Endodermal cell (in vitro differentiated cells): Measurements from ENCODE around the gene SHISA4. TPM values are rescaled to one million over a fixed set of nuclear protein-coding genes. Genes with fewer than 3 reads are reported as not detected.

Experiments used
- DNase-seq: peaks from one replicate; pipeline ENCODE4 v3.0.0-alpha.2; 2017
- H3K27ac ChIP-seq: 2 replicates; pipeline ENCODE4 v1.5.1; 2013; ENCODE audit warnings: mild to moderate bottlenecking, low read depth, low read length, moderate library complexity
- H3K27me3 ChIP-seq: 2 replicates; pipeline ENCODE4 v1.6.1; 2013; ENCODE audit warnings: mild to moderate bottlenecking, low read length, moderate library complexity; ENCODE audit not compliant: insufficient read depth, control insufficient read depth, poor library complexity, severe bottlenecking
- H3K36me3 ChIP-seq: 2 replicates; pipeline ENCODE4 v1.7.0; 2013; ENCODE audit warnings: mild to moderate bottlenecking, low read length, moderate library complexity; ENCODE audit not compliant: control insufficient read depth, insufficient read depth
- H3K4me1 ChIP-seq: one replicate; pipeline ENCODE4 v1.7.0; 2013; ENCODE audit warnings: low read length; ENCODE audit not compliant: control insufficient read depth, insufficient read depth
- H3K4me3 ChIP-seq: 2 replicates; pipeline ENCODE4 v1.5.1; 2013; ENCODE audit warnings: mild to moderate bottlenecking, low read length, moderate library complexity
- H3K9ac ChIP-seq: 2 replicates; pipeline ENCODE4 v1.6.1; 2013; ENCODE audit warnings: mild to moderate bottlenecking, low read length, moderate library complexity; ENCODE audit not compliant: poor library complexity, severe bottlenecking; ENCODE audit errors: extremely low read depth
- H3K9me3 ChIP-seq: 2 replicates; pipeline ENCODE4 v1.6.1; 2013; ENCODE audit warnings: mild to moderate bottlenecking, low read length, moderate library complexity; ENCODE audit not compliant: control insufficient read depth
- H3K27ac Mint-ChIP-seq: 2 replicates; pipeline ENCODE4 v1.8.0; 2020; ENCODE audit warnings: mixed read lengths
- H3K27me3 Mint-ChIP-seq: 2 replicates; pipeline ENCODE4 v1.8.0; 2021; ENCODE audit warnings: mild to moderate bottlenecking, mixed read lengths; ENCODE audit not compliant: insufficient read depth
- H3K36me3 Mint-ChIP-seq: 2 replicates; pipeline ENCODE4 v1.8.0; 2020; ENCODE audit warnings: low read depth, mixed read lengths
- H3K4me1 Mint-ChIP-seq: 2 replicates; pipeline ENCODE4 v1.8.0; 2020; ENCODE audit warnings: mixed read lengths
- H3K4me3 Mint-ChIP-seq: 2 replicates; pipeline ENCODE4 v1.8.0; 2020; ENCODE audit warnings: mild to moderate bottlenecking, moderate library complexity, mixed read lengths
- H3K9me3 Mint-ChIP-seq: 2 replicates; pipeline ENCODE4 v1.8.0; 2020; ENCODE audit warnings: mild to moderate bottlenecking, mixed read lengths
- CTCF ChIP-seq: fragments of 200-600 bp; sonication (generic); conservative IDR thresholded peaks from 2 replicates; pipeline ENCODE4 v1.5.0; 2021; ENCODE audit warnings: antibody characterized with exemption, mild to moderate bottlenecking
- WGBS, 2 experiments: methylation state at CpG; one replicate each; pipeline versions ENCODE4 v1.1.5 to v1.1.7; 2013; ENCODE audit warnings: missing lambda C conversion rate in 2 of 2, mixed read lengths in 1 of 2; ENCODE audit not compliant: insufficient coverage in 1 of 2, insufficient read length in 1 of 2; 5-methylcytosine and 5-hydroxymethylcytosine counted together
- total RNA-seq, 2 donors: library from RNA; stranded (reverse); fragmentation: NEBNext Ultra II Directional in 1 of 2; extraction: Animal tissue kit (Norgen Biotek cat#: 25700) in 1 of 2; gene quantifications; 2 replicates in 1 of 2; 3 replicates in 1 of 2; pipeline ENCODE4 v1.2.1, GENCODE V29; 2021

SHISA4 gene
- total RNA-seq, 2 donors from 2014 or later: 5.8 to 7.3 TPM

DNA sequence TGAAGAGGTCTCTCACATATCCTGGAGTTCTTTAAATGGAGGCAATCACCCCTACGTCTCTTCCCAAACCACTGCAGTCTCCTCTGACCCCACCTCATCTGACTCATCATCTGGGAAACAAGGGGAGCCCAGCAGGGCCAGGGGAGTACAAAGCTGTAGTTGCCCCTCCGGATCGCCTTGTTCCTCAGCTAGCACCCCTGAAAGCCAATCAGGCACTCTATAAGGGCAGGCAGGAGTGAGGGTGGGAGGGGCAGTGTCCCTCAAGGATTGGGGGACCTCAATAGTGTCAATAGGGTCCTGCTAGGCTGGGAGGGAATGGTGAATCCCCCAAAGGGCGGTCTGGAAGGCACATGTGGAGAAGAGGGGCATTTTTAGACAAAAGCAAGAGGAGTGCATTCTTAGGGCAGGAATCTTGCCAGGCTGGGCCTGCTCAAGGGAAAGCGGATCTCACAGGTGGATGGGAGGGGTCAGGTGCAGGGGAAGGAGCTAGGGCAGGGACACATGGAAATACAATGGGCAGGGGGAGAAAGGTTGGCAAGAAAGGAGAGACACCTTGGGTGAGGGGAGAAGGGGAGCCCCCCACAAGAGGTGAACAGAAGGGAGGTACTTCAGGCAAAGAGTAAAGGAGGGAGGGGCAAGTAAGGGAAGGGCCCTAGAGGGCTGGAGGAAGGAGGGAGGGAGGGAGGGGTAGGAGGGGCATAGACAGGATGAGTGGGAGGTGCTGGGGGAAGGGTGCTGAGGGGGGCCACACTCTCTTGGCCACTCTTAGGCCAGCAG lies 5.8 kb downstream of the SHISA4 start:
- no peak overlapping the region for H3K9ac ChIP-seq
- no peaks in the 10 kb centered on the region for H3K9me3 Mint-ChIP-seq
- no peaks in the 10 kb centered on the region for H3K9me3 ChIP-seq
- no peak overlapping the region for H3K4me3 Mint-ChIP-seq
- no peak for TF ChIP-seq CTCF
- H3K27ac Mint-ChIP-seq: no peak overlapping the region
- no peak overlapping the region for H3K27ac ChIP-seq
- H3K27me3 ChIP-seq: peaks cover 13% of the 10 kb centered on the region
- no peaks in the 10 kb centered on the region for H3K36me3 Mint-ChIP-seq
- H3K4me1 ChIP-seq: no peaks in the 10 kb centered on the region
- no peaks in the 10 kb centered on the region for H3K36me3 ChIP-seq
- H3K4me3 ChIP-seq: no peak overlapping the region
- WGBS, 2 experiments: 78 to 92% methylated on average over 4 to 5 of the region's 5 CpGs
- H3K4me1 Mint-ChIP-seq: peaks cover 11% of the 10 kb centered on the region
- peaks cover 12% of the 10 kb centered on the region for H3K27me3 Mint-ChIP-seq
- DNase-seq: peak; percentile 70

DNA sequence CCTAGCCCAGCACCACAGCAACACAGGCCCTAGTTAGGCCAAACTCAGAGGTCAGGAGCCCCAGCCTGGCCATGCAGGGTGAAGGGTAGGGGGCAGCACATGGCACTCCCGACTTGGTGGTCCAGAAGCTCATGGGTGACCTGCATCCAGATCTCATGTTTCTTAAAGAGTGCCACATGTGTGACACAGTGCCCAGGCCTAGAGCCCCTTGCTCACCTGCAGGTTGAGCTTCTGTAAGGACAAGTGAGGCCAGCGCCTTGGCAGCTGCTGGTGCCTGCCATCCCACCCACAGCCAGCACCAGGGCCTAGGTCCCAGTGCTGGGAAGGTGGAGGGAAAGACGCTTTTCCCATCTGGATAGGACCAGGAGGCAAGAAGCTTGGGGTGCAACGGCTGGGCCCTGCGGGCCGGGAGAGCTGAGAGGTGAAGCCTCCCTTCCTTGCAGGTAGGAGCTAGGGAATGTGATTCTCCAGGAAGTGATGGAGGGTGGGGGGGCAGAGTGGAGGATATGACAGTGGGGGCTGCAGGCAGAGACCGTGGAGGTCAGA lies 6.5 kb downstream of the SHISA4 start:
- no peak overlapping the region for H3K27ac ChIP-seq
- no peak for TF ChIP-seq CTCF
- no peak overlapping the region for H3K4me3 ChIP-seq
- Mint-ChIP-seq H3K36me3 (no peaks in the 10 kb centered on the region), H3K9me3 (no peaks in the 10 kb centered on the region), H3K27me3 (peaks cover 14% of the 10 kb centered on the region), H3K27ac (no peak overlapping the region), H3K4me3 (no peak overlapping the region), H3K4me1 (peaks cover 11% of the 10 kb centered on the region)
- 90 to 91% methylated on average over 4 to 7 of the region's 7 CpGs for WGBS, 2 experiments
- no peaks in the 10 kb centered on the region for H3K4me1 ChIP-seq
- no peaks in the 10 kb centered on the region for H3K9me3 ChIP-seq
- DNase-seq: peak; percentile 68
- H3K27me3 ChIP-seq: peaks cover 6% of the 10 kb centered on the region
- no peak overlapping the region for H3K9ac ChIP-seq
- no peaks in the 10 kb centered on the region for H3K36me3 ChIP-seq

GRCh38 chr1:201895913-201896807 lies 7.5 kb downstream of the SHISA4 start:
- Mint-ChIP-seq H3K27ac (peak overlapping the region; percentile 83), H3K36me3 (no peaks in the 10 kb centered on the region), H3K4me3 (no peak overlapping the region), H3K9me3 (no peaks in the 10 kb centered on the region), H3K27me3 (peaks cover 12% of the 10 kb centered on the region), H3K4me1 (peaks cover 11% of the 10 kb centered on the region)
- Histone ChIP-seq H3K27me3 (no peaks in the 10 kb centered on the region), H3K9ac (no peak overlapping the region), H3K4me3 (no peak overlapping the region), H3K27ac (no peak overlapping the region), H3K9me3 (no peaks in the 10 kb centered on the region), H3K36me3 (no peaks in the 10 kb centered on the region), H3K4me1 (no peaks in the 10 kb centered on the region)
- 21 to 23% methylated on average over 9 to 10 of the region's 10 CpGs for WGBS, 2 experiments
- peak; percentile 98 for DNase-seq
- TF ChIP-seq CTCF: peak; percentile 97
